IPS-NIHi11 (cell line): Measurements from ENCODE around the gene DPH7.
"Not testable (repeated sequence)": the region's sequence is repeated elsewhere in the genome, so short reads cannot be mapped to it uniquely, and the experiment has no call there.

Experiments used
- DNase-seq: peaks from one replicate; pipeline ENCODE4 v3.0.0; 2012; ENCODE audit warnings: mixed read lengths, low spot score

Gene DPH7

GRCh38 chr9:137545123-137545522 lies 33.6 kb downstream of the DPH7 start:
- DNase-seq: no peak

GRCh38 chr9:137544176-137544760 lies 34.5 kb downstream of the DPH7 start:
- DNase-seq: no peak

- no peak for DNase-seq
Observed at GRCh38 chr9:137543237-137543963, 35.3 kb downstream of the DPH7 start.

- no peak for DNase-seq
Observed at GRCh38 chr9:137542486-137542885, 36.2 kb downstream of the DPH7 start.

- no peak for DNase-seq
Observed at GRCh38 chr9:137540536-137540935, 38.2 kb downstream of the DPH7 start.

- no peak for DNase-seq
Observed at GRCh38 chr9:137538058-137538457, 40.7 kb downstream of the DPH7 start.

- not testable (repeated sequence) for DNase-seq
Observed at GRCh38 chr9:137536594-137537131, 42.1 kb downstream of the DPH7 start.

- no peak for DNase-seq
Observed at GRCh38 chr9:137535120-137535428, 43.7 kb downstream of the DPH7 start.

- peak; percentile 70 for DNase-seq
Observed at GRCh38 chr9:137534256-137535119, 44.2 kb downstream of the DPH7 start.

GRCh38 chr9:137532891-137533468 lies 45.7 kb downstream of the DPH7 start:
- DNase-seq: not testable (repeated sequence)

GRCh38 chr9:137531099-137531765 lies 47.5 kb downstream of the DPH7 start:
- DNase-seq: no peak

GRCh38 chr9:137530331-137530730 lies 48.4 kb downstream of the DPH7 start:
- no peak for DNase-seq

GRCh38 chr9:137524981-137525317 lies 53.8 kb downstream of the DPH7 start:
- DNase-seq: no peak

GRCh38 chr9:137524161-137524980 lies 54.4 kb downstream of the DPH7 start:
- DNase-seq: no peak

- DNase-seq: peak; percentile 6
Observed at GRCh38 chr9:137522746-137523455, 55.8 kb downstream of the DPH7 start.

- DNase-seq: peak; percentile 4
Observed at GRCh38 chr9:137521405-137521985, 57.2 kb downstream of the DPH7 start.

GRCh38 chr9:137520614-137521404 lies 57.9 kb downstream of the DPH7 start:
- DNase-seq: peak; percentile 5

- DNase-seq: peak; percentile 3
Observed at GRCh38 chr9:137519553-137519952, 59.2 kb downstream of the DPH7 start.
